Fibroblast of skin of scalp (primary cell): ENCODE measurements around the gene SLC45A1.

Experiments
- DNase-seq: peaks from one replicate; pipeline ENCODE4 v3.0.0-alpha.2; 2013

SLC45A1 gene

DNA sequence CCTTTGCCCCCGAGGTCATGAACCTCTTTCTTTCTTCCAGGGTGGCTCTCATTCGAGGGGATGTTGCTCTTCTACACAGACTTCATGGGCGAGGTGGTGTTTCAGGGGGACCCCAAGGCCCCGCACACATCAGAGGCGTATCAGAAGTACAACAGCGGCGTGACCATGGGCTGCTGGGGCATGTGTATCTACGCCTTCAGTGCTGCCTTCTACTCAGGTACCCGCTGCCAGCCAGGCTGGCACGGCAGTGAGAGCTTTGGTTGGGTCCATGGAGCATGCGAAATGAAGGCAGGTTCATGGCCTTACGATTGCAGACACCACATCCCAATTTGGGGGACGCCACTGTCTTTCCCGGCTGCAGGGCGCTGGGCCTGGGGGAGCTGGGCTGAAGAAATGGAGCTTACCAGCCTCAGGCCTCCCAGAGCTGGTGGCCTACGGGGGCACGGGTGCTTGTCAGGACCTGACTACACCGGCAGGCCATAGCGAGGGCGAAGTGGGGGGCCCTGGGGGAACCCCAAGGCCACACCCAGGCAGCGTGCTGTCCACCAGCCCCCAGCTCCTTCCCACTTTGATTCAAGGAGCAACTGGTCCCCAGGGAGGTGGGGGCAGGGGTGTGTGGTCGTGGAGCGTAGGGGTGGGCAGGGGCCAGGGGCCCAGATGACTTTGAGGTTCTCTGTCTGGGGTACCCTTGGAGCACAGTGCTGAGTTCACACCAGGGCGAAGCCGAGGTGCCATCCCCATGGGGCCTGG is 20.0 kb downstream of the SLC45A1 start:
- no peak for DNase-seq

- DNase-seq, result no peak
These were observed 20.8 kb downstream of the SLC45A1 start for GRCh38 chr1:8338526-8339202.

- no peak for DNase-seq
These were observed 21.3 kb downstream of the SLC45A1 start for GRCh38 chr1:8339203-8339600.

DNA sequence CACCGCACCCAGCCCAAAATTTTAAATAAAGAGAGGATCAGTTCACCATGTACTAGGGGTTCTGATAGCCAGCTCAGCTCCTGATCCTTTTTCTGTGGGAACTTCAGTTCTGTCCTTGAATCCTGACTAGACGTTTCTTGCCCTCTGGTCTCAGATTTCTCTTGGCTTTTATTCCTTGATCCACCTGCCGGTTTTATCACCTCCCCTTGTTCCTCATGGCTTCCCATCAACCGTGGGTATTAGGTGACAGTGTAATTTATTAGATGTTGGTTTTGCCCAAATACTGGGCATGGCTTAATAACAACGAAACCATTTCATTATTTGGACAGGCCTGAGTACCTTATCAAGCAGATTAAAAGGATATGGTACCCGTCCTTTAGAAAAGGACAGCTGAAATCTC is 22.5 kb downstream of the SLC45A1 start:
- DNase-seq, result no peak

- peak; percentile 69 for DNase-seq
These were observed 24.4 kb downstream of the SLC45A1 start for GRCh38 chr1:8342325-8342724.

GRCh38 chr1:8343044-8343443 is 25.1 kb downstream of the SLC45A1 start:
- no peak for DNase-seq

DNA sequence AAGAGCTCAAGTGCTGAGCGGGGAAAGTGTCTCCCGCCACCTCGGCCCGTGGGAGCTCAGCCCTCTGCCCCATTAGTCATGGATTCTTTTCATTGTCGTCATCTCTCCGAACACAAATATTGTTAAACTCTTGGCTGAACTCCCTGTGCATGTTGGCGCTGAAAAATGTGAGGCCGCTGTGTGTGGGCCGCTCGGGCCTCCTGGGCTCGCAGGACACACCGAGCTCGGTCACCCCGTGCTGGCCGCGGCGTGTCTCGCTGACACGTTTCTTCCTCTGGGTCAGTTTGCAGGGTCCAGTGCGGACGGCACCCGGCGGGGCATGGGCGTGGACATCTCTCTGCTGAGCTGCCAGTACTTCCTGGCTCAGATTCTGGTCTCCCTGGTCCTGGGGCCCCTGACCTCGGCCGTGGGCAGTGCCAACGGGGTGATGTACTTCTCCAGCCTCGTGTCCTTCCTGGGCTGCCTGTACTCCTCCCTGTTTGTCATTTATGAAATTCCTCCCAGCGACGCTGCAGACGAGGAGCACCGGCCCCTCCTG is 25.6 kb downstream of the SLC45A1 start:
- DNase-seq, result peak; percentile 96

- DNase-seq, result no peak
These were observed 27.1 kb downstream of the SLC45A1 start for GRCh38 chr1:8344893-8345507.

DNA sequence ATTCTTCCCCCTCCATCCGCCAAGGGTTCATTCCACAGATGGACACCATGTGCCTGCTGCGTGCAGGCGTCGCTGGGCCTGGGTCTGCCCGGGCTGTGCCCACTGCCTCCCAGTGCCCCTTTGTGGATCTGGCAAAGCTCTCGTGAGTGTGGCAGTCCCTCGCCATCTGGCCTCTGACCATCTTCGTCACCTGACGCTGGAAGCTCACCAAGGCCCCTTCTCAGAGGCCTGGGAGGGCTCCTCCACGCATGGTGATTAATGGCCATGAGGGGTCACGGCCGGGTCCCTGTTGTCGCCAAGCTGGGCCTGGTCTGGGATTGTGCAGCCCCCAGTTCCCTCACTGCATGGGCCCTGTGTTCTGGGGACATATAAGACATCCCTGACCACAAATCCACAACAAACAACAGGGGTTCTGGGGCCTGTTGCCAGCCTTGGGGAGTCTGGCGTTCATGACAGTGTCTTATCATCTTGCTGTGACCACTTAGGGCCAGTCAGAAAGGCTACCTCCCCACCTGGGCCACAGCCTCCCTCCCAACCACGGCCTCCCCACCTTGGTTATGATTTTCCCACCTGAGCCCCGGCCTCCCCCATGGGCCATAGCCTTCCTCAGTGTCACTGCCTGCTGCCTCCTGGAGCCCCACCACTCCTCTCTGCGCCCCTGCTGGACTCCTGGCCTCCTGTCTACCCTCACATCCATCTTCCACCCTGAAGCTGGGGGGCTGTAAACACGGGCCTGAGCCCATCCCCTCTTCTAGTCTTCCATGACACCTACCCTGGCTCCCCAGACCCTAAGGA is 27.9 kb downstream of the SLC45A1 start:
- no peak for DNase-seq

DNA sequence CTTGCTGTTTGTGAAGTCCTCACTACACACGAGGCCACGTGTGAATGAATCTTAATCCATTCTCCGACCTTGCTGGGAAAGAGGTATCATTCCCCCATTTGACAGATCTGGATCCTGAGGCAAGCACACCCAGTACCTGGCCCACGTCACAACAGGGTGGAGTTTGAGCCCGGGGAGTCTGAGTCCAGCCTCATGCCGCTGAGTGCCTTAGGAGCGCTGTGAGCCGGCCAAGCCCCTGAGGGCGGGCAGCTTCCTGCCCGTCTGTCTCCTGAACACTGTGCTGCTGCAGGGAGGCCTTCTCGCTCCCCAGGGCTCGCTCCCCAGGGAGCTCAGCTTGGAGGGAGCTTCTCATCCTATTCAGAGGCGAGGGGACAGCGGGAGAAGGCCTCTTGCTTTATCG is 29.7 kb downstream of the SLC45A1 start:
- no peak for DNase-seq

DNA sequence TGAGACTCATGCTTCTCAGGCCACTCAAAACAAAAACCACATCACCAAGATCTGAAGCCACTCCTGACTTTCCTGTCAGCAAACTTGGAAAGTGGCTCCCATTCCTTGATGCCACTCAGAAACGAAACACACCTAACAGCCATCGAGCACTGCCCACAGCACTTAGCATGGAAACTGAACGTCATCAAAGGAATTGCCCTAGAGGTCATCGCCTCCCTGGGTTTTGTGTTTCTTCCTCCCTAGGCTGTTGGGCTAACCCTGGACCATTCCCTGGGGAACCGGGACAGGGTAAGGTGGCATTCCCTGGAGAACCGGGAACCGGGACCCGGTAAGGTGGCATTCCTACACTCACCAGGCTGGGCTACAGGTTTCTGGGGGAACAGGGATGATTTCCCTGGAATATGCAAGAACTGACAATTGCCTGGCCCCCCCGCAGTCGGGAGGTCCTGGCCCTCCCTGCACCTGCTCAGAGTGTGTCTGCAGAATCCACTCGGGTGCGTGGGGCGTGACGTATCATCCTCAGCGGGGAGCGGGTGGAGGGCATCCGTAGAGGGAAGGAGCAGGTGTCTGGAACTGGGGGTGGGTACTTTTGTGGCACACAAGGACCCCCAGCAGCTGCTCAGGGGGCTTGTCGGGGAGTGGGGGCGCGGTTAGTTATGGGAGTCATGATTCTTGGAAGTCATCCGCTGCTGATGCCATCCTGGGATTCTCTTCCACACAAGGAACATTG is 30.3 kb downstream of the SLC45A1 start:
- DNase-seq, result no peak

DNA sequence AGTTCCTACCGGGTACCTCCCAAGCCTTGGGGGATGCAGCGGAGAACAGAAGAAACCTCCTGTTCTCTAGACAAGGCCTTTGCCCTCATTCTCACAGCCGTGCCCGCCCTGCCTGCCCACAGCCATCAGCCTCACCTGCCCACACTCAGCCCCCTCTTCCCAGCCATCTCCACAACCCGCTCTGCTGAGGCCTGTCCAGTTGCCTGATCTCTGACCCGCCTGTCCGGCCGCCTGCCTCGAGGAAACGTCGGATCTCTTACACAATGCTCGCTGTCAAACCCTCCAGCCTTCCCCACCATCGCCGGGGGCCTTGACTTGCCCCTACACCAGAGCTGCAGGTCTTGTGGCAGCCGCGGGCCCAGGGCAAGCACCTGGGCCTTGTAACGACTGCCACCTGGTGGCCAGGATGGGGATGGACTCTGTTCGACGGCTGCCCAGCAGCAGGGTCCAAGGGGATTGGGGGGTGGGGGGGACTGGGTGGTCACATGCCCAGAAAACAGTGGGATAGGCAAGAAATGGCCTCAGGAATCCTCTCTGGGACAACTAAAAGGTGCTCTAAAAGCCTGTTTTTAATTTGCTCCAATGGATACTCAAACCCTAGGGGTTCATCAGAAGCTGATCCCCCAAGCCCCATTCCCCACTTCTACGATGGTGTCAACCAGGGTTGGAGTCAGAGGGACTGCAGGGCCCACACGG is 31.0 kb downstream of the SLC45A1 start:
- peak; percentile 64 for DNase-seq

GRCh38 chr1:8349473-8349865 is 31.6 kb downstream of the SLC45A1 start:
- no peak for DNase-seq

DNA sequence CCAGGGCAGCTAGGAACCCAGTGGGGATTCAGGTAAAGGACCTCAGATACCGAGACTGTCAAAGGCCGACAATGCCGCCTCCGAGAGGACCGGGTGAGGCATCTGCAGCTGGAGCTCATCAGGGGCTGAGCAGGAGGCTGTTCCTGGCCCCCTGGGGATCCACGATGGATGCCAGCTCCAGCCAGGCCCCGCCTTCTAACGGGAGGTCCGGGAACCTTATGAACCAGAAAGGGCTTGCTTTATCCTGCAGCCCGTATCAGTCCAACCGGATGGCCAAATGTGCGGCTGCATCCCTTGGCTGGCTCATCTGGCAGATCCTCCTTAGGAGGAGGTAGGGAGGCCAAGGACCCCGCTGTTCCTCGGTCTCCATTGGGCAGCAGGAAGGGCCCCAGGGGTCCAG is 32.0 kb downstream of the SLC45A1 start:
- peak; percentile 50 for DNase-seq

DNA sequence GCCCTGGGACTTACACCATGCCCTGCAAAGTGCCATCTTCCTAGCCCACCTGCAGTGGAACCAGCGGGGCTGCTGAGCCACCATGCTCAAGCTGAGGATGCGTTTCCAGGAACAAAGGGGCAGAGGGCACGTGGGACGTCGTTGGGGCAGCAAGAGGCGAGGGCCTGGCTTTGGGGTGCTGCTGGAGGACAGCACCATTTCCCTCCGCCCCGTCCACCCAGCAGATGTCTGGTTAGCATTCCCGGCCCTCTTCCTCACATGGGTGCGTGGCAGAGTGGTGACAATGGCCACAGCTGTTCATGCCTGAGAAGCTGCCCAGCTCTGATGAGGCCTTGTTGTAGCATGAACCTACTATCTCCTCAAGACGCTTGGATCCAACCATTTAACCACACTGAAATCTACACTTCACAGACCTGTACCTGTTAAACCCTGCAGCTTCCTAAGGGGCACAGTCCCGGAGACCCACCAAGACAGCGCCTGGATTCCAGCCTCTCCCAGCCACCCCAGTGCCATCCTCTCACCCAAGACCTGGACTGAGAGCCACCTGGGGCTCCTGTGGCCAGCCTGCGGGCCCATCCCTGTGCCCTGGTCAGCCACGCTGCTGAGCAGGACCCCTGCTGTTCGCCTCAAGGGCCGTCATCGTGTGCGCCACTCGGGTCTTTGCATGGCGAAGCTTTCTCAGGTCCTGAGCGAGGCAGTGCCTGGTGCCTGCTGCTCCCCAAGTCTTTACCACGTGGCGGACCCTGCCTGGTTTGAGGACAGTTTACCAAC is 33.2 kb downstream of the SLC45A1 start:
- DNase-seq, result no peak

GRCh38 chr1:8351693-8352470 is 34.0 kb downstream of the SLC45A1 start:
- peak; percentile 34 for DNase-seq

DNA sequence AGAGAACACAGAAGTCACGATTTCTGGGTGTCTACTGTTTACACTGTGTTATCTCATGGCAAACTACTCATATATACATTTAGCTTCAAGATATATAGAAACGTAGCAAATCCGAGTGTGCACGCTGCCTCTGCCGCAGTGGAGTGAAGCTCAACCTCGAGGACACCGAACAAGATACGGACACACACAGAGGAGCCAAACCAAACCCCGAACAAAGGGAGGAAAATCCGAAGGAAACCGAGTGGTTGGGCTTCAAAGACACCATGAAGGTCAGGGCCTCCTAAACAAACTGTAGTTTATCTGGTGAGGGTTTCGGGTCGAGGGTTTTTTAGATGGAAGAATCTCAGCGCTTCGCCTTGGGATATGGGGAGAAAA is 34.5 kb downstream of the SLC45A1 start:
- DNase-seq, result no peak

- no peak for DNase-seq
These were observed 35.2 kb downstream of the SLC45A1 start for GRCh38 chr1:8352886-8353785.

GRCh38 chr1:8354038-8354437 is 36.1 kb downstream of the SLC45A1 start:
- no peak for DNase-seq
